ENCODE data around the gene TFIP11.

DNA sequence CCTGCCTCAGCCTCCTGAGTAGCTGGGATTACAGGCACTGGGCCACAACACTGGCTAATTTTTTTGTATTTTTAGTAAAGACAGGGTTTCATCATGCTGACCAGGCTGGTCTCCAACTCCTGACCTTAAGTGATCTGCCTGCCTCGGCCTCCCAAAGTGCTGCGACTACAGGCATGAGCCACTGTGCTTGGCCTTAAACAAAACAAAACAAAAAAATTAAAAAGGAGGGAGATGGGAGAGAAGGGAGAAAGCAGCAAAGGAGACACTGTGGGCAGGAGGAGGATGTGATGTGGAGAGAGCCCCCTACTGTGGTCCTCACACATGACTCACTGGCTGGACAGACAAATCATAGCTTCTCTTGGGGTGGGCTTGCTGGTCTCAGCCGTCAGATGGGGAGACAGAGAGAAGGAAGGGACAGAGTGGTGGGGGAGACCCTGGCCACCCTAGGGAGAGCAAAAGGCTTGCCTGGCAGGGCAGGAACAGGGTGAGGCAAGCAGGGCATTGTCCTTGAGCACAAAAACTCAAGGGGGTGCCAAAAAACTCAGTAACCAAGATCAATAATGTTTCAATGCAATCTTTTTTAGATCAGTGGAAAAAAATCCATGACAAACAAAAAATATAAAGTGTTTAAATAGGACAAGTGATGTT is 46.1 kb upstream of the TFIP11 start:
- TF ChIP-seq, protein P1, sequence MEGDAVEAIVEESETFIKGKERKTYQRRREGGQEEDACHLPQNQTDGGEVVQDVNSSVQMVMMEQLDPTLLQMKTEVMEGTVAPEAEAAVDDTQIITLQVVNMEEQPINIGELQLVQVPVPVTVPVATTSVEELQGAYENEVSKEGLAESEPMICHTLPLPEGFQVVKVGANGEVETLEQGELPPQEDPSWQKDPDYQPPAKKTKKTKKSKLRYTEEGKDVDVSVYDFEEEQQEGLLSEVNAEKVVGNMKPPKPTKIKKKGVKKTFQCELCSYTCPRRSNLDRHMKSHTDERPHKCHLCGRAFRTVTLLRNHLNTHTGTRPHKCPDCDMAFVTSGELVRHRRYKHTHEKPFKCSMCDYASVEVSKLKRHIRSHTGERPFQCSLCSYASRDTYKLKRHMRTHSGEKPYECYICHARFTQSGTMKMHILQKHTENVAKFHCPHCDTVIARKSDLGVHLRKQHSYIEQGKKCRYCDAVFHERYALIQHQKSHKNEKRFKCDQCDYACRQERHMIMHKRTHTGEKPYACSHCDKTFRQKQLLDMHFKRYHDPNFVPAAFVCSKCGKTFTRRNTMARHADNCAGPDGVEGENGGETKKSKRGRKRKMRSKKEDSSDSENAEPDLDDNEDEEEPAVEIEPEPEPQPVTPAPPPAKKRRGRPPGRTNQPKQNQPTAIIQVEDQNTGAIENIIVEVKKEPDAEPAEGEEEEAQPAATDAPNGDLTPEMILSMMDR (IDR thresholded peaks at IDR 0.05) = no peak
- TF ChIP-seq POLR2A (IDR thresholded peaks at IDR 0.05) = no peak
